GM12801 (cell line): Measurements from ENCODE around the gene RNF223.

Source experiments
- CTCF ChIP-seq: IDR thresholded peaks from one replicate; pipeline ENCODE4 v1.5.1; 2011; ENCODE audit warnings: control low read depth; ENCODE audit not compliant: insufficient read length; ENCODE audit errors: extremely low read depth

RNF223 gene

GRCh38 chr1:1035291-1035943, 38.7 kb downstream of the RNF223 start:
- no peak for TF ChIP-seq CTCF

- no peak for TF ChIP-seq CTCF
Observed at GRCh38 chr1:1034439-1034781, 39.7 kb downstream of the RNF223 start.

GRCh38 chr1:1033731-1034438, 40.2 kb downstream of the RNF223 start:
- no peak for TF ChIP-seq CTCF

- TF ChIP-seq CTCF: no peak
Observed at GRCh38 chr1:1033009-1033587, 41.0 kb downstream of the RNF223 start.

GRCh38 chr1:1032424-1032823, 41.7 kb downstream of the RNF223 start:
- no peak for TF ChIP-seq CTCF

GRCh38 chr1:1031659-1032235, 42.4 kb downstream of the RNF223 start:
- no peak for TF ChIP-seq CTCF

GRCh38 chr1:1027791-1028190, 46.3 kb downstream of the RNF223 start:
- no peak for TF ChIP-seq CTCF
